Kidney (tissue), 14 donors: Measurements from ENCODE around the gene ZFHX2. TPM values are rescaled to one million over a fixed set of nuclear protein-coding genes. Genes with fewer than 3 reads are reported as not detected.
A peak's percentile ranks its signal among the peaks of the same experiment; 100 is the strongest.

ENCODE experiments used
- DNase-seq, 5 donors: peaks; one replicate each; pipeline ENCODE4 v3.0.0-alpha.2; 2013 to 2020
- FAIRE-seq: peaks from 2 replicates; lab custom pipeline; 2012; peaks lifted over from hg19 to GRCh38; lab: Jason Lieb, UNC
- H3K27ac ChIP-seq, 2 donors: one replicate each; pipeline ENCODE4 v1.7.0; 2013; ENCODE audit warnings: low read depth in 2 of 2, low read length in 2 of 2, inconsistent platforms in 1 of 2
- H3K27me3 ChIP-seq: one replicate; pipeline ENCODE4 v1.7.1; 2013; ENCODE audit warnings: low read length, inconsistent platforms; ENCODE audit not compliant: control insufficient read depth, insufficient read depth
- H3K36me3 ChIP-seq, 3 donors: one replicate each; pipeline versions ENCODE4 v1.7.0 to v1.7.1; 2013; ENCODE audit warnings: low read length in 3 of 3, control low read depth in 1 of 3, inconsistent platforms in 1 of 3; ENCODE audit not compliant: insufficient read depth in 3 of 3, control insufficient read depth in 2 of 3
- H3K4me1 ChIP-seq, 3 donors: one replicate each; pipeline versions ENCODE4 v1.7.0 to v1.7.1; 2013; ENCODE audit warnings: low read length in 3 of 3, inconsistent platforms in 1 of 3, low read depth in 1 of 3; ENCODE audit not compliant: control insufficient read depth in 2 of 3, insufficient read depth in 2 of 3
- H3K4me3 ChIP-seq, 3 donors: one replicate each; pipeline versions ENCODE4 v1.7.0 to v1.8.1; 2013; ENCODE audit warnings: low read length in 3 of 3, control low read depth in 1 of 3, inconsistent platforms in 1 of 3
- H3K9ac ChIP-seq, 3 donors: one replicate each; pipeline versions ENCODE4 v1.7.0 to v1.7.1; 2013; ENCODE audit warnings: low read length in 3 of 3, control low read depth in 1 of 3, inconsistent platforms in 1 of 3
- H3K9me3 ChIP-seq, 3 donors: one replicate each; pipeline versions ENCODE4 v1.7.0 to v1.7.1; 2013; ENCODE audit warnings: low read length in 3 of 3, control low read depth in 1 of 3, inconsistent platforms in 1 of 3; ENCODE audit not compliant: control insufficient read depth in 2 of 3, insufficient read depth in 1 of 3
- CTCF ChIP-seq: IDR thresholded peaks from 3 replicates; pipeline ENCODE4 v1.5.1; 2012; ENCODE audit warnings: mild to moderate bottlenecking, moderate library complexity, borderline replicate concordance; ENCODE audit not compliant: insufficient read depth; ENCODE audit errors: extremely low read depth
- intact Hi-C: fragments of 100-400 bp; cut with DNase I; formaldehyde crosslinking; loops from one replicate; pipeline ENCODE4 v1.11.1; 2022
- polyA plus RNA-seq: library from polyadenylated mRNA; stranded (reverse); fragments of 350-450 nt; fragmentation: Illumina TruSeq; extraction: RNeasy Lipid Tissue Mini Kit (QIAGEN cat#74804); gene quantifications from one replicate; pipeline ENCODE4 v1.2.3, GENCODE V29; 2014; ENCODE audit warnings: low read depth, low replicate concordance; ENCODE audit not compliant: insufficient read depth
- total RNA-seq: library from RNA; stranded (reverse); fragmentation: NEBNext Ultra II Directional; extraction: Animal tissue kit (Norgen Biotek cat#: 25700); gene quantifications from one replicate; pipeline ENCODE4 v1.2.1, GENCODE V29; 2021
- donor health status: control.
- donor health status: control.
- donor health status: control.
- donor health status: control.
- donor health status: control.
- donor health status: DM: yes; HTN: yes; CAD: no.
- donor health status: Normal renal cell carcinoma (clear cell type).

ZFHX2 gene
- total and polyA plus RNA-seq, 2 donors from 2014 or later = 4.9 to 6.1 TPM

GRCh38 chr14:23579739-23580138 is 28.2 kb upstream of the ZFHX2 start:
- intact Hi-C loops = no loop called here
- Histone ChIP-seq H3K9me3 (no peaks in the 10 kb centered on the region), H3K36me3 (no peaks in the 10 kb centered on the region), H3K27ac (no peak overlapping the region), H3K9ac (no peak overlapping the region), H3K27me3 (peaks cover 9% of the 10 kb centered on the region), H3K4me3 (no peak overlapping the region), H3K4me1 (peaks cover 0 to 2% (median 0%) of the 10 kb centered on the region in 3 donors)
- no peak for TF ChIP-seq CTCF
- no peak for FAIRE-seq
- DNase-seq = no peak

- Histone ChIP-seq H3K9me3 (no peaks in the 10 kb centered on the region), H3K27ac (no peak overlapping the region), H3K27me3 (peaks cover 9% of the 10 kb centered on the region), H3K9ac (no peak overlapping the region), H3K4me3 (no peak overlapping the region), H3K36me3 (no peaks in the 10 kb centered on the region), H3K4me1 (peaks cover 0 to 2% (median 0%) of the 10 kb centered on the region in 3 donors)
- DNase-seq (no peak), FAIRE-seq (no peak)
- TF ChIP-seq CTCF = no peak
- intact Hi-C loops = no loop called here
Observed at GRCh38 chr14:23579311-23579630, 27.7 kb upstream of the ZFHX2 start.

GRCh38 chr14:23578560-23579310 is 27.2 kb upstream of the ZFHX2 start, which contains the start of gene JPH4:
TSS of gene JPH4 (minus strand) at chr14:23578790. CDS start at chr14:23577453, 1,337 bp downstream.
- DNase-seq (peak in 4 of 5 donors; percentile 77 to 88 (median 82)), FAIRE-seq (no peak)
- intact Hi-C loops = no loop called here
- no peaks in the 10 kb centered on the region for H3K36me3 ChIP-seq
- H3K27me3 ChIP-seq = peaks cover 9% of the 10 kb centered on the region
- peak within 1 kb of the TSS in 1 of 3 donors; percentile 39 for H3K4me3 ChIP-seq
- no peaks in the 10 kb centered on the region for H3K9me3 ChIP-seq
- H3K4me1 ChIP-seq = peaks cover 0 to 2% (median 0%) of the 10 kb centered on the region in 3 donors
- no peak within 1 kb of the TSS for H3K9ac ChIP-seq
- H3K27ac ChIP-seq = no peak within 1 kb of the TSS
- TF ChIP-seq CTCF = no peak
